ENCODE measurements around the gene KCNK16. TPM values are rescaled to one million over a fixed set of nuclear protein-coding genes. Genes with fewer than 3 reads are reported as not detected.

The KCNK16 gene
- total and polyA plus RNA-seq, 2 donors from 2014 or later: not detected

- H3K9ac ChIP-seq (ENCODE audit: low read length in 3 of 3): no peak overlapping the region
These were observed 37.9 kb upstream of the KCNK16 start for GRCh38 chr6:39360378-39360777.

GRCh38 chr6:39357998-39358686 lies 35.6 kb upstream of the KCNK16 start:
- H3K9ac ChIP-seq (ENCODE audit: low read length in 3 of 3): no peak overlapping the region
- no peak for TF ChIP-seq CTCF (IDR thresholded peaks at IDR 0.05; ENCODE audit: borderline replicate concordance, extremely low read depth, insufficient read depth)
- intact Hi-C loops (cut with DNase I): no loop called here
- H3K4me1 ChIP-seq (ENCODE audit: control insufficient read depth in 2 of 3, insufficient read depth in 2 of 3, low read depth in 1 of 3, low read length in 3 of 3): peaks cover 0 to 4% (median 0%) of the 10 kb centered on the region in 3 donors
- no peak overlapping the region for H3K27ac ChIP-seq (ENCODE audit: low read depth in 2 of 2, low read length in 2 of 2)
- no peaks in the 10 kb centered on the region for H3K27me3 ChIP-seq (ENCODE audit: control insufficient read depth, insufficient read depth, low read length)
- no peaks in the 10 kb centered on the region for H3K9me3 ChIP-seq (ENCODE audit: control insufficient read depth in 2 of 3, insufficient read depth in 1 of 3, low read length in 3 of 3)
- DNase-seq: peak in 3 of 5 donors; percentile 45 to 91 (median 73)
- H3K4me3 ChIP-seq (ENCODE audit: low read length in 3 of 3): no peak overlapping the region
- FAIRE-seq: no peak
- no peaks in the 10 kb centered on the region for H3K36me3 ChIP-seq (ENCODE audit: control insufficient read depth in 2 of 3, insufficient read depth in 3 of 3, low read length in 3 of 3)

More at GRCh38 chr6:39360378-39360777, 37.9 kb upstream of the KCNK16 start:
- FAIRE-seq (no peak), DNase-seq (no peak)
- Histone ChIP-seq H3K36me3 (ENCODE audit: control insufficient read depth in 2 of 3, insufficient read depth in 3 of 3, low read length in 3 of 3) (no peaks in the 10 kb centered on the region), H3K27me3 (ENCODE audit: control insufficient read depth, insufficient read depth, low read length) (no peaks in the 10 kb centered on the region), H3K4me1 (ENCODE audit: control insufficient read depth in 2 of 3, insufficient read depth in 2 of 3, low read depth in 1 of 3, low read length in 3 of 3) (peaks cover 0 to 4% (median 0%) of the 10 kb centered on the region in 3 donors), H3K4me3 (ENCODE audit: low read length in 3 of 3) (no peak overlapping the region), H3K9me3 (ENCODE audit: control insufficient read depth in 2 of 3, insufficient read depth in 1 of 3, low read length in 3 of 3) (no peaks in the 10 kb centered on the region), H3K27ac (ENCODE audit: low read depth in 2 of 2, low read length in 2 of 2) (no peak overlapping the region)
- no peak for TF ChIP-seq CTCF (IDR thresholded peaks at IDR 0.05; ENCODE audit: borderline replicate concordance, extremely low read depth, insufficient read depth)
- intact Hi-C loops (cut with DNase I): no loop called here

- Histone ChIP-seq H3K36me3 (ENCODE audit: control insufficient read depth in 2 of 3, insufficient read depth in 3 of 3, low read length in 3 of 3) (no peaks in the 10 kb centered on the region), H3K27me3 (ENCODE audit: control insufficient read depth, insufficient read depth, low read length) (no peaks in the 10 kb centered on the region), H3K4me3 (ENCODE audit: low read length in 3 of 3) (no peak overlapping the region), H3K4me1 (ENCODE audit: control insufficient read depth in 2 of 3, insufficient read depth in 2 of 3, low read depth in 1 of 3, low read length in 3 of 3) (no peaks in the 10 kb centered on the region), H3K9ac (ENCODE audit: low read length in 3 of 3) (no peak overlapping the region), H3K9me3 (ENCODE audit: control insufficient read depth in 2 of 3, insufficient read depth in 1 of 3, low read length in 3 of 3) (no peaks in the 10 kb centered on the region), H3K27ac (ENCODE audit: low read depth in 2 of 2, low read length in 2 of 2) (no peak overlapping the region)
- no peak for DNase-seq
- no peak for TF ChIP-seq CTCF (IDR thresholded peaks at IDR 0.05; ENCODE audit: borderline replicate concordance, extremely low read depth, insufficient read depth)
- FAIRE-seq: no peak
- intact Hi-C loops (cut with DNase I): no loop called here
These were observed 31.3 kb upstream of the KCNK16 start for GRCh38 chr6:39353698-39354315.

All from kidney (tissue), 14 donors.